LNCaP clone FGC (cell line): ENCODE data around the gene PLXNA4.

Experiments used
- DNase-seq: peaks from one replicate; pipeline ENCODE4 v3.0.0-alpha.2; 2011; ENCODE audit warnings: low read depth
- H3K4me3 ChIP-seq: 2 replicates; pipeline ENCODE4 v1.5.1; 2011; ENCODE audit warnings: mild to moderate bottlenecking, low read depth, low read length, control low read depth
- TF ChIP-seq, protein P1 (sequence below): IDR thresholded peaks from 2 replicates; pipeline ENCODE4 v1.5.1; 2012; ENCODE audit warnings: mild to moderate bottlenecking; ENCODE audit not compliant: control insufficient read depth, insufficient read depth; ENCODE audit errors: extremely low read depth

Gene PLXNA4

DNA sequence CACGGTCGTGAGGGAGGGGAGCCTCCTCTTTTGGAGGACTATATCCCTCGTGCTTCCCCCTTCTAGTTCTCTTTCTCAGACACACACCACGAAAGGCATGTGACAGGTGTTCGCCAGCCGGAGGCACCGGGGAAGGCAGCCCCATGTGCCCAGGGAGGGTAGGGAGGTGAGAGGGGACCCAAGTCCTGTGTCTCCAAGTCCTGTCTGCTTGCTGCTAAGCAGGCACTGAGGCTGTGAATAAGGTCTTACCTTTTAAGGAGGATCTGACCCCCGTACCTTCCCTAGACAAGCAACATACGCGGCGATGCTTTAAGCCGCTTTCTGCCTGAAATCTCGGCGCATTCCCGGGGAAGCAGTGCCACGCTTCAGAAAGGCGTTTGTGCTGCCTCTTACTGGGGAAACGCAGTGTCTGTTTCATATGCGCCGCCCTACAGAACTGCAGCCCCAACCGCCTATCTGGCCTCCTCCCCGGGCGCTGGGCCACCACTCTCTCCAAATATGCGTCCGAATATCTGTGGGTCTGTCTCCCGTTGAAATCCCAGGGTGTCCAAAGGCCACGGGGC lies 770 bp downstream of the PLXNA4 start:
- no peak overlapping the region for H3K4me3 ChIP-seq
- no peak for DNase-seq
- TF ChIP-seq, protein P1, sequence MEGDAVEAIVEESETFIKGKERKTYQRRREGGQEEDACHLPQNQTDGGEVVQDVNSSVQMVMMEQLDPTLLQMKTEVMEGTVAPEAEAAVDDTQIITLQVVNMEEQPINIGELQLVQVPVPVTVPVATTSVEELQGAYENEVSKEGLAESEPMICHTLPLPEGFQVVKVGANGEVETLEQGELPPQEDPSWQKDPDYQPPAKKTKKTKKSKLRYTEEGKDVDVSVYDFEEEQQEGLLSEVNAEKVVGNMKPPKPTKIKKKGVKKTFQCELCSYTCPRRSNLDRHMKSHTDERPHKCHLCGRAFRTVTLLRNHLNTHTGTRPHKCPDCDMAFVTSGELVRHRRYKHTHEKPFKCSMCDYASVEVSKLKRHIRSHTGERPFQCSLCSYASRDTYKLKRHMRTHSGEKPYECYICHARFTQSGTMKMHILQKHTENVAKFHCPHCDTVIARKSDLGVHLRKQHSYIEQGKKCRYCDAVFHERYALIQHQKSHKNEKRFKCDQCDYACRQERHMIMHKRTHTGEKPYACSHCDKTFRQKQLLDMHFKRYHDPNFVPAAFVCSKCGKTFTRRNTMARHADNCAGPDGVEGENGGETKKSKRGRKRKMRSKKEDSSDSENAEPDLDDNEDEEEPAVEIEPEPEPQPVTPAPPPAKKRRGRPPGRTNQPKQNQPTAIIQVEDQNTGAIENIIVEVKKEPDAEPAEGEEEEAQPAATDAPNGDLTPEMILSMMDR, result peak; percentile 54

DNA sequence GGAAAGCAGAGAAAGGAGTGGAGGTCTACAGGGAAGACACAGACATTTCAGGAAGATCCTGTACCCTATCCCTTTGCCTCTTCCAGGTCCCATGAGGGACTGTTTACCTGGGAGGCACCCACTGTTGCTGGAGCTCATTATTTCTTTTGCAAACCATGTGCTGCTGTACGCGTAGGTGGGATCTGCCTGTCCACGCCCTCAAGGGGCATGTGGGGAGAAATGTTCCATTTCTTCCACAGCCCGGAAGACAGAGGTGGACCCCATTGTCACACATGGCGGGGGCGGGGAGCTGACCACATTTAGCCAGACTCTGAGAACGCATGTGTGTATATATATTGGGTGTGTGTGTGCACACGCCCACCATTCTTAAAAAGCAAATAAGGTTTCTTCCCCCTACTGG lies 2.0 kb downstream of the PLXNA4 start:
- H3K4me3 ChIP-seq, result no peak overlapping the region
- no peak for DNase-seq
- TF ChIP-seq, protein P1, result no peak

DNA sequence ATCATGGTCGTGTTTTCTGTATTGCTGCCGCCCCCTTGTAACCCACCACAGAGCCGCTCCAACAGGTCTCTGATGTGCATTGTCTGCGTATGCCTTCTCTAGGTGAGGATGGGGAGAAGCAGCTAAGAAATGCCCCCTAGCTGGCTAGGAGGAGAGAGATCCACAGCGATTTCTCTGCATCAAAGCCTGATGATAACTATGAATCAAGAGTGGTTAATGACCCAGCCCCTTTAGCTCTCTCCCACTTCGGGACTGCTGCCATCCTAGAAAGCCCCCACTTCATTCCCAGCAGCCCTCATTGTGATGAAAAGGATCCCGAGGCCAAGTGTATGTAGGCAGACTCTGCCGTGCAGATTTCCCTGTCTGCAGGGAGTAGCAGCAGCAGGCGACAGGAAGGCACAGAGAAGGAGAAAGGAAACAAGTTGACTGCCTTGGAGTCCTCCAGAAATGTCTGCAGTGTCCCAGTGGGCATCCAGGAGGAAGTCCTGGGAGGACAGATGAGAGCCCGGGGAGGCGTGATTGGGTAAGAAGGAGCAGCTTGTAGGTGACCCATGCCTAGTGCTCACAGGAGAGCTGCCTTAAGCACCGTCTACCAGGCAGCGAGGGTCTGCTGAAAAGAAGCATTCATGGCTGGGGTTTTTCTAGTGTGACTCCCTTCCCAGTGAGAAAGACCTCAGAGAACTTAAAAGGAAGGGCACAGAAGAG lies 2.9 kb downstream of the PLXNA4 start:
- TF ChIP-seq, protein P1, result no peak
- no peak overlapping the region for H3K4me3 ChIP-seq
- no peak for DNase-seq

DNA sequence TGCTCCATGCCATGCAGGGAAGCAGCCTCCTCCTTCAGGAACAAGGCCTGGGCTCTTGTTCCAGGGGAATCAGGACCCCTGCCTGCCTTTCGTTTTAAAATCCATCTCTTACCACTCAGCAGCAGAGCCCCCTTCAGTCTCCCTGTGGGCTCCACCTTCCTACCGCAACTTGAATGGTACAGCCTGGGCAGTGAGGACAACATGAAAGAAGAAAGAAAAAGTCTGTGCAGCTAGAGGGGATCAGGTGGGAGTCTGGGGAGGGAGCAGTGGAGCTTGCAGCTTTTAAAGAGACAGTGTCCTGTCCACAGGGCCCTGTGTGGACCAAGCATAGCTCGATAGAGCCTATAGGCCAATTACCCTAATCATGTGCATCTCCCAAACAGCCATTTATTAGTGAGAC lies 3.7 kb downstream of the PLXNA4 start:
- TF ChIP-seq, protein P1, result no peak
- H3K4me3 ChIP-seq, result no peak overlapping the region
- DNase-seq, result no peak

DNA sequence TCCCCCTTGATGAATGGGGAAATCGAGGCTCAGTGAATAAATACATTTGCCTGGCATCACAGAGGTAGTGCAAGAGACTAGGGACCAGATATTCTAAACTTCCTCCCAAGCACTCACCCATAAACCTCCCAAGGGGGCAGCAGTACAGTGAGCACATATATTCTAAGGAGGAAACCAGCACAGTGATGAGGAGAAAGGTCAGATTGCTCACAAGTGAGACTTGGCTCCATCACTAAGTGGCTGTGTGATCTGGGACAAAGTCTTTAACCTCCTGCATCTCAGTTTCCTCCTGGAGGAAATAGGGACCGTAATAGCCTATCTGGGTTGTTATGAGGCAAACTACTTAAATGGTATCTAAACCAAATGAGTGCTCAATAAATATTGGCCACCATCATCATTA lies 4.3 kb downstream of the PLXNA4 start:
- no peak for DNase-seq
- H3K4me3 ChIP-seq, result no peak overlapping the region
- TF ChIP-seq, protein P1, result no peak

DNA sequence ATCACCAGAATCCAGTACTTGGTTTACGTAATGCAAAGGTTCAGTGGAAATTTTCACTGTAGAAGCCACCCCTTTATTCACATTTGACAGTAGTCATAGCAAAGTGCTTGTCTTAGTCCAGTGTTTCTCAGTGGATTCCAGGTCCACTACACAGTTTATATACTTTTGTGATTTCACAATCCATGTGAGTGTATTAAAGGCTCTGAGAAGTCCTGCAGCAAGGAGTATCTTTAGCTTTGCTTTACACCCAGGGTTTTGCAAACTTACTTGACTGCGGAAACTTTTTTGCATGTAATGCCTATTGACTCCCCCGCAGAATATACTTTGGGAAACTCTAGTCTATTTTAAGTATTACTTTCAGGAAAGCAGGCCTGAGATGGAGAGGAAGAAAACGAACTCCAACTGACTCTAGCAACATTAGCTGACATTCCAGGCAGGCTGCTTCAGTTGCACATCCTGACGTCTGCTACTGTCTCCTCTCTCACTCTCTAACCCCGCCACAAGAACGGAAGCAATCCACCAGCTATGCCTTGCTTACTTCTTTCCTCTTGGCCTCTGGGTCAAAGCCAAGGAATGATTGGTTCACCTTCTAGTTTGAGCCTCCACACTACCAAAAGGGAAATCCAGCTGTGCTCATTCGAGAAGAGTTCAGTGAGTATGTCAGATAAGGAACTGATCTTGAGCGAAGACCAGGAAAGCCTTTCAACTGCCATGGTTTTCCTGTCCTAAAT lies 6.2 kb downstream of the PLXNA4 start:
- no peak for DNase-seq
- TF ChIP-seq, protein P1, result no peak
- no peak overlapping the region for H3K4me3 ChIP-seq
